Spinal cord (tissue), 10 donors: Measurements from ENCODE around the gene OLIG1. TPM values are rescaled to one million over a fixed set of nuclear protein-coding genes. Genes with fewer than 3 reads are reported as not detected.
A peak's percentile ranks its signal among the peaks of the same experiment; 100 is the strongest.

Experiments used
- DNase-seq, 6 donors: peaks; one replicate each; pipeline versions ENCODE4 v3.0.0 to v3.0.0-alpha.2; 2013 to 2015; ENCODE audit warnings: low spot score in 6 of 6, low read depth in 4 of 6
- H3K27ac ChIP-seq: one replicate; pipeline ENCODE4 v1.5.1; 2013; ENCODE audit warnings: low read depth, low read length, control low read depth
- H3K27me3 ChIP-seq: one replicate; pipeline ENCODE4 v1.6.1; 2013; ENCODE audit warnings: low read length; ENCODE audit not compliant: control insufficient read depth, insufficient read depth
- H3K36me3 ChIP-seq: one replicate; pipeline ENCODE4 v1.6.1; 2013; ENCODE audit warnings: low read length; ENCODE audit not compliant: control insufficient read depth, insufficient read depth
- H3K4me1 ChIP-seq: one replicate; pipeline ENCODE4 v1.6.1; 2013; ENCODE audit warnings: low read length; ENCODE audit not compliant: control insufficient read depth, insufficient read depth
- H3K4me3 ChIP-seq: one replicate; pipeline ENCODE4 v1.5.1; 2013; ENCODE audit warnings: low read depth, low read length, control low read depth
- H3K9me3 ChIP-seq: one replicate; pipeline ENCODE4 v1.6.1; 2013; ENCODE audit warnings: low read length; ENCODE audit not compliant: control insufficient read depth, insufficient read depth
- WGBS: methylation state at CpG from one replicate; pipeline ENCODE4 v1.1.5; 2013; ENCODE audit warnings: missing lambda C conversion rate; ENCODE audit not compliant: insufficient coverage; 5-methylcytosine and 5-hydroxymethylcytosine counted together
- polyA plus RNA-seq, 2 donors: library from polyadenylated mRNA; unstranded; fragments of 120-200 nt; gene quantifications; one replicate each; pipeline ENCODE4 v1.2.1, GENCODE V29; 2013; ENCODE audit not compliant: insufficient read length in 2 of 2
- total RNA-seq, 2 donors: library from RNA; depleted of rRNA in 1 of 2; stranded (reverse); fragments of 120-200 nt in 1 of 2; fragments of >200 nt in 1 of 2; gene quantifications; one replicate each; pipeline versions ENCODE4 v1.2.3 to v1.2.4, GENCODE V29; 2013 to 2014
- donor health status: healthy.

Gene OLIG1
- total and polyA plus RNA-seq, 4 donors, result 27.5 to 405 (median 176) TPM

DNA sequence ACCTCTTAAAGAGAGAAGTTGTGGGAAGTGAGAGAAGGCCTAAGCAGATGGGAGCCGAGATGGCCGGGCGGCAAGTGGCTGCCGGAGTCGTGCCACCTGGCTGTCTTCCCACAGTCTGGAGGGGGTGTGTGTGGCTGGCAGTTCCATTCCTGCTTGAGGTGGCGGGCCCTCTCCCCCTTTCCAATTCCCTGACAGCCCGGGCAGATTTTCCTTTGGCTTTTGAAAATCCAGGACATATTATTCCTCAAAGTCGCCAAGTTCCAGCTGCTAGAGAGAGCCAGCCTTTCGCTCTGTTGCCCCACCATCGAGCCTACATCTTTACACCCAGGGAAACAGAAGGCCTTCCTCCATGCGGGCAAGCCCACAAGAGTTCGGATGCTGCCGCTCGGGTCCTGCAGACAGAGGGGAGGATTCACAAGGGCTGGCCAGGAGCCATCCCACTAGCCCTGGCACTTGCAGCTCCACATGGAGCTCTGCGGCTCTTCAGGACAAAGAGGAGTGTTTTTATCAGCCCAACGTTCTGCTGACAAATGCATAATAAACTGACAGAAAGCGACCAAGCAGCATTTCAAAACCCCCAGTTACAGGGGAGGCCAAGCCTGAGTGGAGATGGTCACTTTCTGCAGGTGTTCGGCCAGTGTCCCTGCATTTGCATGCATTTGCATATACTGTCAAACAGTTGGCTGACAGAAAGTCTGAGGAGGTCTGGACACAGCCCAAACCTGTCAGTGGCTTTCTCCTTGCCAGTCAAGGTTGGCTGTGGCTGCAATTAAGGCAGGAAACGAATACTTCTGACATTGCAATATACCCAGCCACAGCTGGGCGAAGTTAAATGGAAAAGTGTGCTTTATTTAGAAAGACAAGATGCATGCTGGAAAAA, 45.9 kb downstream of the OLIG1 start:
- Histone ChIP-seq H3K36me3 (no peaks in the 10 kb centered on the region), H3K27me3 (peaks cover 59% of the 10 kb centered on the region), H3K27ac (peak overlapping the region; percentile 75), H3K4me1 (peaks cover 56% of the 10 kb centered on the region), H3K9me3 (no peaks in the 10 kb centered on the region), H3K4me3 (no peak overlapping the region)
- 19% methylated on average over 16 of the region's 20 CpGs for WGBS
- peak in 4 of 6 donors; percentile 56 to 92 (median 76) for DNase-seq

DNA sequence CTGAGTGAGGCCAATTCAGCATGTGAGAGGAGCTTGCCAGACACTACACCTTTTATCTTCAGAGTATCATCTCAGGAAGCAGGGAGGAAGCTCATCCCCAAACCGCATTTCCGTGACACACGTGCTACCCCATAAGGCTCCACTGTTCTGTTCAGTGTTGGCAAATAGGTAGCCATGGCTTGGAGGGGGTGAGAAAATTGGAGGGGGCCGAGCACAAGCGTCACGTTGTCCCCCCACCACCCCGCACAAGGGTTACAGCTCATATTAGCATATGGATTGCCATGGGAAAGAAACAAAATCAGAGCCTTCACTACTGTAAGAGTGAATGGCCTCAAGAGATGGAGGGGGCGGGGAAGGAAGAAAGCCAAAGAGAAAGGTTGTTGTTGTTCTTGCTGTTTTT, 46.7 kb downstream of the OLIG1 start:
- WGBS, result no CpG with 5 or more reads among the region's 8 CpGs
- Histone ChIP-seq H3K4me1 (peaks cover 55% of the 10 kb centered on the region), H3K36me3 (no peaks in the 10 kb centered on the region), H3K4me3 (no peak overlapping the region), H3K27ac (peak overlapping the region; percentile 75), H3K9me3 (no peaks in the 10 kb centered on the region), H3K27me3 (peaks cover 55% of the 10 kb centered on the region)
- peak in 3 of 6 donors; percentile 48 to 73 (median 73) for DNase-seq

DNA sequence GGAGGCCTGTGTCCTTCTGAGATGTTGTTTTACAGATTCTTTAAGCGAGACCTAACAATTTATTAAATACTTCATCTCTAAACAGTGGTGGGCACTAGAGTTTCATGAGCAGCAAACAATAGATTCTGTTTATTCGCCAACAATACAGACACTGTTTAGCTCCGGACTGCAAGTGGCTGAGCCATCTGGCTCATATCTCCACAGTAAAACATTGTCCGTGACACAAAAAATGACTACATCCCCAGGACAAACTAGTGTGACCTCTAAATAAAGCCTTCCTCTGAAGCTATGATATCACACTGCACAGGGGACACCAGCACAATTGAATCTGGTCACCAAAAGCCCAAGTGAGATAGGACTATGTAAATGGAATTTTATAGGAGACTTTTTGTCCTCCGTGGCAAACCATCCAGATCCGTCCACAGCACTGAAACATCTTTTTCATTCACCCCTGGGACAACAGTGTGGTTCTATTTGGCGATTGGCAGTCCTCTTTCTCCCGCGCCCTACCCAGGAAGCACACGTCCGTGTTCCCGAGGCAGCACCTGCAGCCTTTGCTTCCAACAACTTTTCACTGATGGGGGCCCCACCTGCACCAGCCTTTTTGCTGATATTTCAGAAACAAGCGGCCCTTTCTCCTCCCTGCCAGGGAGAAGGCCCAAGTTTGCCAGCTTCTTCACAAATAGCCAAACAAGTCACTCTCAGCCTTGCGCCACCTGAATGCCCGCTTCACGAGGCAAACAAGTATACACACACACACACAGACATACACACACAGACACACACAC, 47.4 kb downstream of the OLIG1 start:
- Histone ChIP-seq H3K9me3 (no peaks in the 10 kb centered on the region), H3K27me3 (peaks cover 55% of the 10 kb centered on the region), H3K4me3 (no peak overlapping the region), H3K36me3 (no peaks in the 10 kb centered on the region), H3K27ac (peak overlapping the region; percentile 75), H3K4me1 (peaks cover 58% of the 10 kb centered on the region)
- WGBS, result 50% methylated on average over 15 of the region's 16 CpGs
- DNase-seq, result peak in 3 of 6 donors; percentile 39 to 80 (median 77)

Other genes with a start within 250 kb of the OLIG1 start
- 10 to 100 TPM; 42.2 to 44.0 TPM for gene OLIG2, start 44.2 kb upstream of the OLIG1 start, total RNA-seq
- gene OLIG2, start 44.2 kb upstream of the OLIG1 start, polyA plus RNA-seq, result 100 to 1,000 TPM; 143 to 164 TPM
- 10 to 100 TPM; 11.3 to 27.2 TPM for gene IFNAR2, start 159.8 kb downstream of the OLIG1 start, total RNA-seq
- 10 to 100 TPM; 27.1 to 29.5 TPM for gene IFNAR2, start 159.8 kb downstream of the OLIG1 start, polyA plus RNA-seq
- 10 to 100 TPM; 24.0 to 29.9 TPM for gene IL10RB, start 196.2 kb downstream of the OLIG1 start, total RNA-seq
- 10 to 100 TPM; 19.6 to 22.4 TPM for gene IL10RB, start 196.2 kb downstream of the OLIG1 start, polyA plus RNA-seq